Measurements from ENCODE around the gene PRPF39. TPM values are rescaled to one million over a fixed set of nuclear protein-coding genes. Genes with fewer than 3 reads are reported as not detected.

Gene PRPF39
- polyA plus RNA-seq, 3 donors: 3.3 to 26.1 (median 5.4) TPM

DNA sequence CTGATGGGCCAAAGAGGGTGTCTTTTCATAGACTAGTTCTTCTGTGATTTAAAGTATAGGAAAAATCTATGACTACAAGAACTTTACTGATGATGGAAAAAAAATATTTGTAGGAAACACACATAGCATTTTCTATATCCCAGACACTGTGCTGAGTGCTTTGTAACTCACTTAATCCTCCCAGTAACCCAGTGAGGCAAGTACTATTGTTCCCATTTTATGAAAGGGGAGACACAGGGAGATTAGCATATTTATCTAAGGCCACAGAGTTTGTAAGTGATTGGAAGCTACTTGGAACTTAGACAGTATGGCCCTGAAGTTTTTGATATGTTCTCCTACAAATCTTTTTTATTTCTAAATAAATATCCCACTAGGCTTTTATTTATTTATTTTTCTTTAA is 19.9 kb downstream of the PRPF39 start:
- peaks cover 66 to 81% of the 10 kb centered on the region in 2 donors for H3K36me3 Mint-ChIP-seq
- H3K9ac ChIP-seq (ENCODE audit: insufficient read depth, low read length, poor library complexity, severe bottlenecking): no peak overlapping the region
- H2AFZ ChIP-seq (ENCODE audit: insufficient read depth, low read depth, low read length, poor library complexity, severe bottlenecking): no peak overlapping the region
- DNase-seq: no peak
- no peaks in the 10 kb centered on the region for H3K4me1 Mint-ChIP-seq
- H3K27ac Mint-ChIP-seq: no peak overlapping the region
- H3K4me2 ChIP-seq (replicated peaks; ENCODE audit: extremely low read depth, low read length, poor library complexity, severe bottlenecking): no peak overlapping the region
- intact Hi-C loops (cut with micrococcal nuclease): no loop called here
- H3K27me3 ChIP-seq (ENCODE audit: control insufficient read depth in 2 of 2, insufficient read depth in 2 of 2, low read length in 2 of 2): no peaks in the 10 kb centered on the region
- TF ChIP-seq CTCF (IDR thresholded peaks at IDR 0.05): no peak
- no peak overlapping the region for H3K4me3 ChIP-seq (replicated peaks in 1 of 3; ENCODE audit: low read depth in 2 of 3, low read length in 3 of 3)
- peaks cover 74 to 97% of the 10 kb centered on the region in 2 donors for H3K36me3 ChIP-seq (replicated peaks in 1 of 2; ENCODE audit: control insufficient read depth in 1 of 2, insufficient read depth in 2 of 2, low read length in 2 of 2)
- H3K27ac ChIP-seq (ENCODE audit: low read depth in 1 of 2, low read length in 2 of 2): no peak overlapping the region
- no peaks in the 10 kb centered on the region for H3K79me2 ChIP-seq (ENCODE audit: insufficient read depth, low read length)
- no peaks in the 10 kb centered on the region for H3K4me1 ChIP-seq (ENCODE audit: control insufficient read depth in 1 of 2, insufficient read depth in 2 of 2, low read length in 2 of 2)
- H3K27me3 Mint-ChIP-seq (ENCODE audit: low read depth in 3 of 3): peaks cover 0 to 1% (median 0%) of the 10 kb centered on the region in 3 donors
- H3K9me3 Mint-ChIP-seq: no peaks in the 10 kb centered on the region
- no peaks in the 10 kb centered on the region for H3K9me3 ChIP-seq (replicated peaks in 1 of 2; ENCODE audit: control insufficient read depth in 1 of 2, insufficient read depth in 1 of 2, low read length in 2 of 2)
- no peaks in the 10 kb centered on the region for H4K20me1 ChIP-seq (ENCODE audit: insufficient read depth, low read length)
- no peak overlapping the region for H3K4me3 Mint-ChIP-seq

GRCh38 chr14:45104561-45104960 is 20.6 kb downstream of the PRPF39 start:
- no CpG with 5 or more reads among the region's 1 CpG for WGBS (ENCODE audit: insufficient coverage)
- intact Hi-C loops (cut with micrococcal nuclease): no loop called here
- H3K36me3 Mint-ChIP-seq: peaks cover 67 to 80% of the 10 kb centered on the region in 2 donors

More at GRCh38 chr14:45104561-45104960, 20.6 kb downstream of the PRPF39 start:
- Histone ChIP-seq H3K9ac (ENCODE audit: insufficient read depth, low read length, poor library complexity, severe bottlenecking) (no peak overlapping the region), H3K4me2 (replicated peaks; ENCODE audit: extremely low read depth, low read length, poor library complexity, severe bottlenecking) (no peak overlapping the region), H3K4me3 (replicated peaks in 1 of 3; ENCODE audit: low read depth in 2 of 3, low read length in 3 of 3) (no peak overlapping the region), H2AFZ (ENCODE audit: insufficient read depth, low read depth, low read length, poor library complexity, severe bottlenecking) (no peak overlapping the region), H3K36me3 (replicated peaks in 1 of 2; ENCODE audit: control insufficient read depth in 1 of 2, insufficient read depth in 2 of 2, low read length in 2 of 2) (peaks cover 76 to 96% of the 10 kb centered on the region in 2 donors), H3K79me2 (ENCODE audit: insufficient read depth, low read length) (no peaks in the 10 kb centered on the region), H3K27me3 (ENCODE audit: control insufficient read depth in 2 of 2, insufficient read depth in 2 of 2, low read length in 2 of 2) (no peaks in the 10 kb centered on the region), H3K4me1 (ENCODE audit: control insufficient read depth in 1 of 2, insufficient read depth in 2 of 2, low read length in 2 of 2) (no peaks in the 10 kb centered on the region), H4K20me1 (ENCODE audit: insufficient read depth, low read length) (no peaks in the 10 kb centered on the region), H3K27ac (ENCODE audit: low read depth in 1 of 2, low read length in 2 of 2) (no peak overlapping the region), H3K9me3 (replicated peaks in 1 of 2; ENCODE audit: control insufficient read depth in 1 of 2, insufficient read depth in 1 of 2, low read length in 2 of 2) (no peaks in the 10 kb centered on the region)
- no peaks in the 10 kb centered on the region for H3K9me3 Mint-ChIP-seq
- H3K4me3 Mint-ChIP-seq: no peak overlapping the region
- TF ChIP-seq CTCF (IDR thresholded peaks at IDR 0.05): no peak
- peaks cover 0 to 1% (median 0%) of the 10 kb centered on the region in 3 donors for H3K27me3 Mint-ChIP-seq (ENCODE audit: low read depth in 3 of 3)
- H3K27ac Mint-ChIP-seq: no peak overlapping the region
- no peaks in the 10 kb centered on the region for H3K4me1 Mint-ChIP-seq
- no peak for DNase-seq

Measured in CD14-positive monocyte (primary cell).